ENCODE measurements around the gene ATP2B1.

The ATP2B1 gene

DNA sequence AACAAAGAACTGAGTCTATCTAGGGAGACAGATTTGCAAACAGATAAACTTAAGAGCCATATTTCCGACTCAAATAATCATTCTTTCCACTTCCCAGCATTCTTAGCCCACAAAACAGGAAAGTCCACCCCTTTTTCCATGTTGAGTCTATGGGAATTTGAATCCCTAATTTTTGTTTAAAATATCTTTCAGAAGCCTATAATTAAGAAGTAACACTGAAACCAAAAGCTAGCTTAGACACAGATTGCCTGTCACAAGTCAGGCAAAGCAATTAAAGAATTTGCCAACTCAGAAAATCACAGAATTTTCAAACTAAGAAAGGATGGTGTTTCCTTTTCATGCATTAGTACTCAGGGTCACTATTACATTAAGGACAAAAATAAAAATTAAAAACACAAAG lies 17.0 kb downstream of the ATP2B1 start:
- no peak for DNase-seq (ENCODE audit: low read depth)

DNA sequence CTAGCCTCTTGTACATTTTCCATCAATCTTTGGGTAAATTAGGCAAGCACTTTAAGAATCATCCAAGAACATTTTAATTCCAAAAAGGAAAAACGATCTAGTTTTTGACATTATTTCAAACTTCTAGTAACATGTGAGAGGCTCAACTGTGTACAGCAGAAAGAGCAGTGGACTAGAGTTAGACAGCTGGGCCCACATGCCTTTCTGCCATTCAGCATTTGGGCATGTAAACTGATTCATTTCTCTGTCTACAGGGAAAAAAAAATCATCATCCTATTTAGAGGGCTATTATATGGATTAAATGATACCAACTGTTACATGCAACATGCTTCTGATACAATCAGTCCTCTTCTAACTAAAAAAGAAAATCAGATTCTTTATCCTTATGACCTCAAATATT lies 17.7 kb downstream of the ATP2B1 start:
- DNase-seq (ENCODE audit: low read depth), result no peak

DNA sequence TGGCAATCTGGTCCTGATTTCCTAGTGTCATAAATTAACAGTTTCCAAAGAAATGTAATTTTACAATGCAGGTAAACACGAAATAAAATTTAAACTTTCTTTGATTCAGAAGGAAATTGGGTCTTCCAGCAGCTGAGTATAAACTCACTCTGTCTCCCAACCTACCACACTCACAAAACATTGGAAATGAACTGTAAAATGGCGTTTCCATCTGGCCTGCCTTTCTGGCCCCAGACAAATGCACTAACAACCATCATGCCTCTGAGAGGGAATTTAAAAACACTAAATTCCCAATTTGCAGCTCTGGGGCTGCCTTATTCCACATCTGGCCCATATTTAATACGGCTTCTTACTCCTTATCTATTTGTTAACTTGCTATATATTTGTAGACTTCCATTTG lies 19.3 kb downstream of the ATP2B1 start:
- no peak for DNase-seq (ENCODE audit: low read depth)

DNA sequence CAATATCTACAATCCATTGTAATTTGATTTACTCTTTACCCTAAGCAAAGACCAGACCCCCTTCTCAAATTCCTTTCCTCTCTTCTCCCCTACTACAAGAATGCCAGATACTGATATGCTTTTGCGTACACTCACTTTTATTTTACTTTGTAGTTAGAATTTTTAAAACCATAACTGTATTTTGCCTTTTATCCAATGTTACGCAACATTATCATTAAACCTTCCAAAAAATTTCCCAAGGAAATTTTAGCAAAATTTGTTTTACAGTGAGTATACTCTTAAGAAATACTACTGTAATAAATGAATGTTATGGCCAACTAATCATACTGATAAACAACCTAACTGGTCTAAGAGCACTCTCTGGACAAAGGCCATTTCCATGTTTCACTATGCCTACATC lies 22.3 kb downstream of the ATP2B1 start:
- no peak for DNase-seq (ENCODE audit: low read depth)

DNA sequence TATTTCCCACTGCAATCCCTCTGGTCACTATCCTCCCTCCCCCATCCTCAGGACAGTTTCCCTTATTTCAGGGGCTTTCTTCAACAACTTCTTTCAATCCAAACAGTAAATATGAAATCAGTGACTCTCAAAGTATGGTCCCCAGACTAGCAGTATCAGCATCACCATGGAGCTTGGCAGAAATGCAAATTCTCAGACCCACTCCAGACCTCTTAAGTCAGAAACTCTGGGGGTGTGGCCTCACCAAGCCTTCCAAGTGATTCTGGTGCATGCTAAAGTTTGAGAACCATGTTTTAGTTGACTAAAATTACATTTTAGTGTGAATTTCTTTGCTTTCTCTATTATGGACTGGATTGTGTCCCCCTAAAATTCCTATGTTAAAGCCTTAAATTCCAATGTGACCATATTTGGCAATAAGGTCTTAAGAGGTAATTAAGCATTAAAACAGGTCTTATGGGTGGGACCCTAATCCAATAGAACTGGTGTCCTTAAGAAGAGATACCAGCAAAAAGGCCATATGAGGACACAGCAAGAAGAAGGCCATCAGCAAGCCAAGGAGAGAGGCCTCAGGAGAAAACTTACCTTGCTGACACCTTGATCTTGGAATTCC lies 23.2 kb downstream of the ATP2B1 start:
- no peak for DNase-seq (ENCODE audit: low read depth)

DNA sequence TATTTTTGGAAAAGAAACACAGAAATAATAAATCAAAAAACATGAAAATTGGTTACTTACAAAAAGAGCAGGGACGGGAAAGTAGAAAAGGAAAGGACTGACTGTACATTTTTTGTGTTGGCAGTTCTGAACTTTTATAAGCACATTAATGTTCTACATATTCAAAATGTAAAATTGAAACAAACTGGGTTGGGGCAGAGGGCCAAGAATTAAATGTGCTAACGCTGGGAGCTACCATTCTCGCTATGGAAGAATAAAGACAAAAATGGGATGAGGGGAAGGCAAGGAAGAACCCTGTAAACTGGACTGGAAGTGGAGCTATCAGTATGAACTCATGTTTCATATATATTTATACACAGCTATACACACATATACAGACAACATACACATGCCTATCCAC lies 24.5 kb downstream of the ATP2B1 start:
- no peak for DNase-seq (ENCODE audit: low read depth)

DNA sequence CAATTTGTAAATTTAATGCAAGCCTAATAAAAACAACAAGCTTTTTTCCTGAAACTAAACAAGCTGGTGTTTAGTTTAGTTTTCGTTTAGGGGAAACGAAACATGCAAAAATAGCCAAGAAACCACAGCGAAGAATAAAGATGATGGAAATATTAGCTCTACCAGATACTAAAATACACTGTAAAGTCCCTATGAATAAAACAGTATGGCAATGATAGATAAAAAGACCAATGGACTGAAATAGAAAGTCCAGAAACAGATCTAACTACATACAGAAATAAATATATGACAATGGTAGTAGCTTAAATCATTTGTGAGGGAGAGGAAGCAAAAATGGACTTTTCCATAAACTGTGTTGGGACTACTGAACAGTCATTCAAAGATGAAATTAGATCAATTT lies 26.4 kb downstream of the ATP2B1 start:
- no peak for DNase-seq (ENCODE audit: low read depth)

DNA sequence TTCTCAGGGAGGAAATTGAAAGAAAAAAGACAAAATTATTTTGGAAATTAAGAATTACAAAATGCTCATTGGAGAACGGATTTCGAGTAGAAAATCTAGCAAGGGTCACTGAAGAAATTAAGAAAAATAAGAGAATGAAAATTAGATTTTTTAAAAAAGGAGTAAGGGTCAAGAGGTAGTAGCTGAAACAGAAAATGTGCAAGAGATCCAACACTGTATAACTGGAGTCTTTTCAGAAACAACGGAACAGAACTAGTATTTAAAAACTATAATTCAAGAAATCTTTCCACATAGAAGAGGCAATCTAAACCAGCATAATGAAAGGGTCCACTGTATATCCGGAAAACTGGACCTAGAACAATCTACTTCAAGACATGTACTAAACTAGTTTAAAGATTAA lies 28.2 kb downstream of the ATP2B1 start:
- DNase-seq (ENCODE audit: low read depth), result no peak

DNA sequence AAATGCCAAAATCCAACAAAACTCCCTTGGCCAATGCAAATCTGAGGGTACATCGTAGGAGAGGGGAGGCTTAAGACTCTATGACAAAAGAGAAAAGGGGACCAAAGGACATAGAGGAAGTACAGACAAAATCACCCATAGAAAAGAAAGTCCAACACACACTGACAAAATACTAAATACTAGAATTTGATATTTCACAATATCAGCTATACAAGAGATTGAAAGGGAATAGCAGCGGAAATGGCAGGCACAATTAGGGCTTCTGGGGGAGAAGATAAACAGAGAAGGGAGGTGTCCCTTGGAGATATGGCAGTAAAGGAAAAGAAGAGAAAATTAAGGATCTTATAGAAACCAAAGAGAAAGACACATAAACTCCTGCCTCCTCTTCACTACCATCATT lies 29.0 kb downstream of the ATP2B1 start:
- no peak for DNase-seq (ENCODE audit: low read depth)

DNA sequence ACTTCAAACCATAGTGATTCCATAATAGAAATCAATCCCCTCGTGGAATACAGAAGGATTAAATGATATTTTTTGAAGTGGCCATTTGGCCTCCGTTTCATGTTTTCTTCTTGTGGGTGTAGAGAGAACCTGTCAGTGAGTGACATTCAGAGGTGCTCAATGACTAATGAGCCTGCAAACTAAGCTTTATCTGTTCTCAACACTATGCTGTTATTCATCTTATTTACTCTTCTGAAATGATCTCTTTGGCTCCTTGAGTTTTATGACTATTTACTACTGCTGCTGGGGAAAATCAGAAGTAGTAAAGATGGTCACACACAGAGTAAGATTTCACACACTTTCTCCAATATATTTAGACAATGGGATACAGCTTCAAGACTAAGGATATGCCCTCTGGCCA lies 30.4 kb downstream of the ATP2B1 start:
- no peak for DNase-seq (ENCODE audit: low read depth)

DNA sequence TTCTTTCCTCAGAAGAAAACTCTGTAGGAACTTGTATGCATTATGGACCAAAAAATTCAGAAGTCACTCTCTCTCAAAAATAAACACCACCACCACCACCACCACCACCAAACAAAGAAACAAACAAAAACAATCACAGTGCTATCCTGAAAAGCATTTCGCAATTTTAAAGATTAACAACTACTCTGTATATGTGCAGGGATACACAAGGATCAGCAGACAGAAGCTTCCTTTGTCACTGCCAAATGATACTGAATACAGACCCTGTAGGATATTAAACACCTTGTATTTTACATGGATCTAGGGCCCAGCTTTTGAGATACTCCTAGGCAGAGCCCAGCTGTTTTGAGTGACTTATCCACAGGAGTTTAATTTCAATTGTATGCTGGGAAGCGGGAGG lies 31.7 kb downstream of the ATP2B1 start:
- DNase-seq (ENCODE audit: low read depth), result no peak

DNA sequence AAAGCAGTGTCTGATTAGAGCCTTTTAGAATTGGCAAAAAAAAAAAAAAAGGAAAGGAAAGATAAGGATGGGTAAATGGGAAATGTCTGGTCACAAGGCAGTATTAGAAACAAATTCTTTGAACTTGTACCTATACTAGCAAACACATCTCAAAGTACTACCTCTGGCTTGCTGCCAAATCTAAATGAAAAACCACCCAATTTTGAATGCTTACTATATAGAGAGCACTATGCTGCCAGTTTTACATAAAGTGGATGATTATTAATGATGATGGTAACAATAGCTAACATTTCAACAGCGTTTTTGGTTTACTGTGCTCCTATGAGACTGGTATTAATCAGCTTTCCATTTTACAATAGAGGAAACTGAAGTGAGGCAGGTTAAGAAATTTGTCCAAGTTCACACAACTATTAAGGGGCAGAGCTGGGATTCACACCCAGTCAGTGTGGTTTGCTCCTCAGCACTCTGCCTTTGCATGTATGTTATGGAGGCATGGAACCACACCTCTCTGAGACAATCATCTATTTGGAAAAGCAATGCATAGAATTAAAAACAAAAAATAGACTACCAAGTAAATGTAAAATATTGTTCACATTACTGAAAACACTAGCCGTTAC lies 34.2 kb downstream of the ATP2B1 start:
- no peak for DNase-seq (ENCODE audit: low read depth)

DNA sequence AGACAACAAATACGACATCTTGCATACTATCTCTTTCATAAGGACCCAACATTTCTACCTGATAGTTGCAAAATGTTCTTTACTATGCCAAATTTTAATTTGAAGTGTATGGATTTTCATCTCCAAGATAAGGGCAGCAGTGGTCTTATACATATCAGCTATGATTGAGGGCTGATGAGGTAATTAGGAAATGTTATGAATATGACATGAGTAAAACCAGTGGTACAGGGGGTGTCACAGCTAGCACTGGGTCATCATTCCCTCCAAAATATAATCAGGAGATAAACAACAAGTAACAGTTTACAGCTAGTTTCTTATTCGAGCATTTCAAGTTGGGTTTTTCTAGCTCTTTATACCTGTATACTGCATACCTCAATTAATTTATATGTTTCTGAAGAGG lies 35.0 kb downstream of the ATP2B1 start:
- DNase-seq (ENCODE audit: low read depth), result no peak

DNA sequence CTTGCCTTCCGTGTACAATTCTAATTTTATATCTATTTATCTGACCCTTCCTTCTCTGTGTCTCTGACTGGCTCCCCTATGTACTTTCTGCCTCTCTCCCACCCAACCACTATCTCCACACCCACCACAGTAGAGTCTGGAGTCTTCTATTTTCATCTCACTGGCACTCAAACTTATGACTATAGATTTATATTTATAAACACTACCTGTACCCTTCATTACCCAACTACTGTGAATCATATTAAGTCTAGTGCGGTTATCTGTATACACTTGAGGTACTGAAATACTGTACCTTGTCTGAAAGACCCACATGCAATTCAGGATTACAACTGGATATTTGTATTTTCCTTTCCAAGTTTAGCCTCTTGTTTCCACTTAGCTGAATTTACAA lies 36.1 kb downstream of the ATP2B1 start:
- no peak for DNase-seq (ENCODE audit: low read depth)

DNA sequence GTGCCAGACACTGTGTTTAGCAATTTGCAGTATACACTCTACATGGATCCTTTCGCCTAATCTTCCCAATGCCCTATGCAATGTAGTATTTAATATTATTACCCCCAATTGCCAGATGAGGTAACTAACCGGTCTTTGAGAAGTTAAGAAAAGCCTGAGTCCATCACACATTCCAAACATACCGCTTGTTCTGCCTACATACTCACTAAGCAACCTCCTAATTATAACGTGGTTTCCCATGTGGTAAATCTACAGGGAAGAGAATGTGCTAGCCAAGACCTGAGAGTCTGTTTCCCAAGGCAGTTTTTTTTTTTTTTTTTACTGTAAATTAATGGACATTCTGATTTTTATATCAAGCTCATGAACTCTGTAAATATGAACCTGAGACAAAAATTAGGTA lies 37.2 kb downstream of the ATP2B1 start:
- no peak for DNase-seq (ENCODE audit: low read depth)

DNA sequence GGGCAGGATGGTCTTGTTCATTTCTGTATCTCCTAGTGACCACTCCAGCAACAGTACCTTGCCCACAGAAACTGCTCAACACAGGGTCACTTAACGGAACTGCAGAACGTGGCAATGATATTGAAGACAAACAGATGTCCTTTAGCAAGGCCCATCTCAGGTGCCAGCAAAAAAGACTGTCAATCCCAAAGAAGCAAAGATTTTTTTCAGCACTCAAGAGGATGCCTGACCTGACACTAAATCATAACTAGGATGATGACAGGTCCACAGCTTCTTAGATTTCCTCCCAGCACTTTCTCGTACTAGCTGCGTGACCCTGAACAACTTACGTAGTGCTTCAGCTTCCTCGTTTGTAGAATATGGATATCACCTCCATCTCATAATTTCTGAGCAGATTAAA lies 39.4 kb downstream of the ATP2B1 start:
- DNase-seq (ENCODE audit: low read depth), result no peak

DNA sequence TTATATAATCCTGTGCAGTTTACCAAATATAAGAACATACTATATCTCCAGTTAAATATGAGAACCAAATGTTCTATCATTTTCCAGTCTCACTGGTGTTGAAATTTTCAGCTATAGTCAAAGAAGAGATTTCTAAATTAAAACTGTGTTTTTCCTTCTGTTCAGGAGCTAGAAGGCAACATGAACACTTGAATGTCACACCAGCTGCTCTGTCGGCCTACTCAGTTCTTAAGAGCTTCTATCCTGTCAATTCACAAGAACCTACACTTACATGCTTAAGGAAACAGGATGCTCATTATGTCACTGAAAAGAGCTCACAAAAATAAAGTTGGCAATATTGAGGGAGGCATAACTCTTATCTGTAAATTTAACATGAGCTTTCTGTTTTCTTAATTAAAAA lies 43.1 kb downstream of the ATP2B1 start:
- DNase-seq (ENCODE audit: low read depth), result no peak

DNA sequence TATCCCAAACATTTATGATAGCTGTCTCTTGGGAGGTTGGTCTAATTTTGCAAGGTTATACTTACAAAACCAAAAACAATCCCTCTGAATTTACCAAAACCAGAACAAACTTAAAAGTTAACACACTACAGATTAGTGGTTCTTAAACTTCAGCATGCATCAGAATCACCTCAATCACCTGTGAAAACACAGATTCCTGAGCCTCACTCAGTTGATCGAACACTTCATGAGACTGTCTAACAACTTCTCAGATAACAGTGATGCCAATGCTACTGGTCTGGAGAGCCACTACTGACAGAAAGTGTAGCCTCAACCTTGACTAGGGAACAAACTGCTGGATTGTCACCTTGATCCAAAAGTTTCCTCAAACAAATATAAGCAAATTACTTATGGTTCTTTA lies 44.2 kb downstream of the ATP2B1 start:
- no peak for DNase-seq (ENCODE audit: low read depth)

DNA sequence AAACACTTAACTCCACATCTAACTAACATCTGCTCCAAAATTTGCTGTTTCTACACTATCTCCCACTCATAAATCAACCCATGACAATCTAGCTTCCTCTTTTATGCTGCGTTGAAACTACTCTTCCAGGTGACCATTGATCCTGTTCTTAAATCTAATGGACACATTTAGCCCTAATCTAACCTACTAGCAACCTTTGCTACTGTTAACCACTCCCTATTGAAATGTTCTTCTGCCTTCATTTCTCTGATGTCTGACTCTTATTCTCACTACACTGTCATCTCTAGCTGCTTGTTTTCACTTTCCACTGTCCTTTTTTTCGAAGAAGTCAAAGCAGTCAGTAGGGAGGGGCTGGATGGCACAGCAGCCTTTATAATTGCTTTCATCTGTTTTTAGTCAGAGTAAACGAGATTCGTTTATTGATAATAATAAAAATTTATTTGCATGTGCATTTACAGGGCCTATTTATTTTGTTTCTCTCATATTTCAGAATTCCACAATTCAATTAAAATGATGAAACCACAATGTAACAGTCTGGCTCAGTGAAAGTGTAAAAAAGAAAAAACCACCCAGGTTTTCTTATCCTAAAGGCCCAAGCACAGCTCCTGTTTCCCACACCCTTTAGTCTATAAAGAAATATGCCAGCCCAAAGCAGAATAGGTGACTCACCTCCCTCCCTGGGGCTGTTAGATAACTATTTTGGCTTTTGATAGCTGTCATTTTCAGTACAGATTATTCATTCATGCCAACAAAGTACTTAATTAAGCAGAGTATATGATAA lies 44.9 kb downstream of the ATP2B1 start:
- DNase-seq (ENCODE audit: low read depth), result no peak

DNA sequence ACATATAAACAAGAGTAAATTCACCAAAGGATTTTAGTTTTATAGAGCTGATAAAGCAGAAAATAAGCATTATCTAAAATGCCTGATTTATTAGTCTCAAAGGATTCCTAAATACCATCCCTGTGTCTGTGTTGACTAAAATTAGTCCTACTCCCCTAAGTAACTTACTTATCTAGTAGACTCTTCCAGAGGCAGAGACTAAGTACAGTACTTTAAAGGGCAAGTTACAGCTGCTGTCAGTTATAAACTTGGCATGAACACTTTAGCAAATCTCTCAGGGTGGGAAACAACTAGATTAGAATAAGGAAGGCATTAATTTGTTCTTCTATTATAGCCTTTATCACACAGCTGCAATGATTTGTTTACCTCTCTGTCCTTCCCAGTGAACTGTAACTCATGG lies 46.0 kb downstream of the ATP2B1 start:
- DNase-seq (ENCODE audit: low read depth), result no peak

DNA sequence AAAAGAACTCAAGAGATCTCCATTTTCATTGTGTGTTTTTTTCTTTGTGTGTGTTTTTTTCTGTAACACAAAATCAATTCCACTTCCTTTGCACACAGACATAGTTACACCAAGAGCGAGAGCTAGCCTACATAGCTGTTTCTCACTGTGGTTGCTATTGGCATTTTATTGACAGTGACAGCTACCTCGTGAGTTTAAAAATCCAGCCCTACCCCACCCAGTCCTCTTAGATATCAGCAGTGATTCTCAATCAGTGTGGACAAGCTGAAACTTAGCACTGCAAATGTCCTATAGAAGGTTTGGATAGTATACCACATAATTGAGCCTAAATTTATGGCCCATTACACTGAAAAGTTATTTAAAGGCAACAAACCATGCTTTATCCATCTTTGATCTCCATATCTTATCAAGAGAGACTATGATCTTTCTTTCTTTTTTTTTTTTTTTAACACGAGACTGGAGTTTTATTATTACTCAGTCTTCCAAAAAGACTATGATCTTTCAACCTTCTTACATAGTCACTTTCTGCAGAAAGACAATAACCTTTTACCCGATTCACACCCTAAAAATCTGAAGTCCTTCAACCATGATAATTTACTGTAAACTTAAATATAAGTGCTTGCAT lies 46.8 kb downstream of the ATP2B1 start:
- no peak for DNase-seq (ENCODE audit: low read depth)

DNA sequence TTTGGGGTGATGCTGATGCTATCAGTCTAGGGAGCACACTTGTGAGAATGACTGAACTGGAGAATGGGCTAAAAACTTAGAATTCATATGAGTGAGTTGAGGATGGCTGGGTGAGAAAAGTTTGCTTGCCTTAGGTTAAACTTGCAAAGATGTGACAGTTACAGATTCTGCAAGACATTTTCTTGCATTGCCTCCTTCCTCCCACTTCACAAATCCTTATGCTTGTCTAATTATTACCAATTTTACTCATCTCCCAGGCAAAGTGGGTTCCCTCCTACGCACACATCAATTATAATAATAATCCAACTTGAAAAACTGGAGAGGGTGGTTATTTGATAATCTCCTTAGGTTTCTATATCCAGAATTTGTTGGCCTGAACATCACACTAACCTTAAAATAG lies 50.9 kb downstream of the ATP2B1 start:
- DNase-seq (ENCODE audit: low read depth), result no peak

DNA sequence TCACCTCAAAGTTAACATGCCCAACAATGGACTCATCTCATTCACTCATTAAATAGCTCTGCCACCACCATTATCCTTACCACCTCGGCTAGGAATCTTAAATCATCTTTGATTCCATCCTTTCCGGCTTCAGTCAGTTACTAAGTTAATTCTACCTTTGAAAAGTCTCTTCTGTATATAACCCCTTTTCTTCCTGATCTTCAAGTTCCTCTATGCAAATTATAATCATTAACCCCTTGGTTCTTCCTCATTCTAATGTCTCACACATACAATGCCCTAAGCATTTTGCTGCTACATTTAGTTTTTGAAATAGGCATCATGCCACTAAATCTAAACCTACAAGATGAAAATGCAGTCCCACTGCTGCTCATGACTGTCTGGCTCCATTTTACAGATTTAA lies 51.6 kb downstream of the ATP2B1 start:
- DNase-seq (ENCODE audit: low read depth), result no peak

Measured in stimulated activated CD8-positive, alpha-beta memory T cell treated with anti-CD3 and anti-CD28 coated beads, Interleukin-12 subunit alpha, Interleukin-12 subunit beta, amount 100 ng/mL, for 4 hours (primary cell).